Cardiac muscle cell (in vitro differentiated cells and primary cell): ENCODE results near the gene GNB2. TPM values are rescaled to one million over a fixed set of nuclear protein-coding genes. Genes with fewer than 3 reads are reported as not detected.
"Not testable (repeated sequence)": the region's sequence is repeated elsewhere in the genome, so short reads cannot be mapped to it uniquely, and the experiment has no call there.

Experiments used
- DNase-seq, 2 donors: peaks; one replicate each; pipeline versions ENCODE4 v3.0.0 to v3.0.0-alpha.2; 2010 to 2017; ENCODE audit warnings: low read depth in 1 of 2, low spot score in 1 of 2
- H3K27ac ChIP-seq: fragments of 200-600 bp; sonication (generic); 2 replicates; pipeline ENCODE4 v1.5.1; 2016
- H3K27me3 ChIP-seq: fragments of 200-600 bp; sonication (generic); 2 replicates; pipeline ENCODE4 v1.6.0; 2016; ENCODE audit warnings: control low read depth
- H3K36me3 ChIP-seq: fragments of 200-600 bp; sonication (generic); 2 replicates; pipeline ENCODE4 v1.5.1; 2016; ENCODE audit warnings: control low read depth
- H3K4me1 ChIP-seq: fragments of 200-600 bp; sonication (generic); 2 replicates; pipeline ENCODE4 v1.8.1; 2017; ENCODE audit warnings: low read depth, mild to moderate bottlenecking, mixed run types
- H3K4me3 ChIP-seq: fragments of 200-600 bp; sonication (generic); 2 replicates; pipeline ENCODE4 v1.5.1; 2016; ENCODE audit warnings: mild to moderate bottlenecking
- H3K9me3 ChIP-seq: fragments of 200-600 bp; sonication (generic); 2 replicates; pipeline ENCODE4 v1.5.1; 2017; ENCODE audit warnings: low read depth, mild to moderate bottlenecking, control low read depth
- polyA plus RNA-seq: library from polyadenylated mRNA; unstranded; fragments of >200 nt; fragmentation: Nextera tagmentation; extraction: Ambion mirVana; gene quantifications from 2 replicates; pipeline ENCODE4 v1.2.1, GENCODE V29; 2016
- total RNA-seq: library from RNA; depleted of rRNA; stranded (reverse); fragments of >200 nt; gene quantifications from 2 replicates; pipeline ENCODE4 v1.2.3, GENCODE V29; 2016
- TF ChIP-seq, protein P1 (sequence below): IDR thresholded peaks from 2 replicates; pipeline ENCODE4 v1.5.1; 2012; ENCODE audit warnings: low read depth, mild to moderate bottlenecking, low read length

The GNB2 gene
- total and polyA plus RNA-seq, 2 experiments from 2014 or later: 234 to 241 TPM

DNA sequence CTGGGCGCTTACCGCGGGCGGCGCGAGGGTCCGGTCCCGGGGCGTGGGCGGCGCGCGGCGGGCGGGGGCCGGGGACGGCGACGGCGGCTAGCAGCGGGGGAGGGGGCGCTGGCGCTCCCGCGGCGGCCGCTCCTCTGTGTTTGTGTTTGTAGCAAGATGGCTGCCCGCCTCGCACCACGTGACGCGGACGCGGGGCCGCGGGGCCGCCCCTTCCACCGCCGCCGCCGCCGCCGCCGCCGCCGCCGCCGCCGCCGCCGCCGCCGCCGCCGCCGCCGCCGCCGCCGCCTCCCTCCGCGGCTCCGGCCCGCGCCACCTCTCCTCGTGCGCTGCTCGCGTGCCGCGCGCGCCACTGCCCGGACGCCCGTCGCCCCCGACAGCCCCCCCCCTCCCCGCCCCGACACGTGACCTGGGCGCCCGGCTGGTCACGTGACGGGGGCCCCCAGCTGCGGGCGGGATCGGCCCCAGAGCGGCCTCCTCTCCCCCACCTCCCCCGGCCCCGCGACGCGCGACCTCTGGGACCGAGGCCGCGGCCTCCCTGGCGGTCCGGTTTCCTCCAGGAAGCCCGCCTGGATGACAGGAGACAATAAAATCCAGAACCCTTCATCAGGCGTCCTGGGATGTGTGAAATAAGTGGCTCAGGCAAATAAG, 20.7 kb downstream of the GNB2 start, which contains the start of gene GIGYF1:
Gene GIGYF1, minus strand, starts transcription at position 153 of the 648 bp plus-strand sequence. CDS start 6,012 bp downstream, outside the sequence.
- Histone ChIP-seq H3K36me3 (no peaks in the 10 kb centered on the region), H3K4me1 (peaks cover 16% of the 10 kb centered on the region), H3K27me3 (no peaks in the 10 kb centered on the region), H3K4me3 (peak within 1 kb of the TSS; percentile 95), H3K27ac (peak within 1 kb of the TSS; percentile 93), H3K9me3 (no peaks in the 10 kb centered on the region)
- DNase-seq: peak; percentile 72 to 86
- TF ChIP-seq, protein P1, sequence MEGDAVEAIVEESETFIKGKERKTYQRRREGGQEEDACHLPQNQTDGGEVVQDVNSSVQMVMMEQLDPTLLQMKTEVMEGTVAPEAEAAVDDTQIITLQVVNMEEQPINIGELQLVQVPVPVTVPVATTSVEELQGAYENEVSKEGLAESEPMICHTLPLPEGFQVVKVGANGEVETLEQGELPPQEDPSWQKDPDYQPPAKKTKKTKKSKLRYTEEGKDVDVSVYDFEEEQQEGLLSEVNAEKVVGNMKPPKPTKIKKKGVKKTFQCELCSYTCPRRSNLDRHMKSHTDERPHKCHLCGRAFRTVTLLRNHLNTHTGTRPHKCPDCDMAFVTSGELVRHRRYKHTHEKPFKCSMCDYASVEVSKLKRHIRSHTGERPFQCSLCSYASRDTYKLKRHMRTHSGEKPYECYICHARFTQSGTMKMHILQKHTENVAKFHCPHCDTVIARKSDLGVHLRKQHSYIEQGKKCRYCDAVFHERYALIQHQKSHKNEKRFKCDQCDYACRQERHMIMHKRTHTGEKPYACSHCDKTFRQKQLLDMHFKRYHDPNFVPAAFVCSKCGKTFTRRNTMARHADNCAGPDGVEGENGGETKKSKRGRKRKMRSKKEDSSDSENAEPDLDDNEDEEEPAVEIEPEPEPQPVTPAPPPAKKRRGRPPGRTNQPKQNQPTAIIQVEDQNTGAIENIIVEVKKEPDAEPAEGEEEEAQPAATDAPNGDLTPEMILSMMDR: no peak

DNA sequence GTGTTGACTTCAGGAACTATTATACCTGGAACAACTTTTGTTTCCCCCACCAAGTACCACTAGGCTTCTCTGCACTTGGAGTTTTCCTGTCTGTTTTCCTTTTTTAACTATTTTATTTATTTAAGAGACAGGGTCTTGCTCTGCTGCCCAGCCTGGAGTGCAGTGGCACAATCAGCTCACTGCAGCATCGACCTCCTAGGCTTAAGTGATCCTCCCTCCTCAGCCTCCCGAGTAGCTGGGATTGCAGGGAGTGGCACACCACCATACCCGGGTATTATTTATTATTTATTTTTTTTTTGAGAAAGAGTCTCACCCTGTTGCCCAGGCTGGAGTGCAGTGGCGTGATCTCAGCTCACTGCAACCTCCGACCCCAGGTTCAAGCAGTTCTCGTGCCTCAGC, 22.6 kb downstream of the GNB2 start:
- Histone ChIP-seq H3K4me3 (no peak overlapping the region), H3K27me3 (no peaks in the 10 kb centered on the region), H3K27ac (no peak overlapping the region), H3K4me1 (peaks cover 16% of the 10 kb centered on the region), H3K36me3 (no peaks in the 10 kb centered on the region), H3K9me3 (no peaks in the 10 kb centered on the region)
- no peak for DNase-seq
- TF ChIP-seq, protein P1: no peak

DNA sequence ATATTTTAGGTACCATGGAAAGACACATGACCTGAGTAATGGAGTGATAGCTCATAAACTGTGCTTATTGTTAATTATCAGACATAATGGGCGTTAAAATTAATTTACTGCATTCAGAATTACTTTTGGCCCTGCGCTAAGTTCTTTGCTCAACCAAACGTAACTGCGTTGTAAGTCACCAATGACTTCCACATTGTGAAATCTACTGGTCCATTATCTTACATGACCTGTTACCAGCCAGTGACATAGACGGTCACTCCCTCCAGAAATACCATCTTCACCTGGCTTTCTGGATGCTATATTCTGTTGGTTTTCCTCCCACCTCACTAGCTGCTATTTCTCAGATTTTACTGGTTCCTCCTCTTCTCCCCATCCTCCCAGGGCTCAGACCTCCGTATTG, 25.5 kb downstream of the GNB2 start:
- no peaks in the 10 kb centered on the region for H3K36me3 ChIP-seq

DNA sequence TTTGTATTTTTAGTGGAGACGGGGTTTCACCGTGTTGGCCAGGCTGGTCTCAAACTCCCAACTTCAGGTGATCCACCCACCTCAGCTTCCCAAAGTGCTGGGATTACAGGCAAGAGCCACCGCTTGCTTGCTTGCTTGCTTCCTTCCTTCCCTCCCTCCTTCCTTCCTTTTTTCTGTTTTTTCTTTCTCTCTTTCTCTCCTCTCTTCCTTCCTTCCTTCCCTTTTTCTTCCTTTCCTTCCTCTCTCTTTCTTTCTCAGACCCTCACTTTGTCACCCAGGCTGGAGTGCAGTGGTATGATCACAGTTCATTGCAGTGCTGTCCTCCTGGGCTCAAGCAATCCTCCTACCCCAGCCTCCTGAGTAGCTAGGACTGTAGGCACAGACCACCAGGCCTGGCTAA, 27.5 kb downstream of the GNB2 start:
- H3K27me3 ChIP-seq, H3K4me3 ChIP-seq, H3K4me1 ChIP-seq, H3K36me3 ChIP-seq, DNase-seq, H3K9me3 ChIP-seq, H3K27ac ChIP-seq: not testable (repeated sequence)

More for the DNA sequence above, 25.5 kb downstream of the GNB2 start:
- TF ChIP-seq, protein P1: no peak
- H3K27ac ChIP-seq: no peak overlapping the region
- H3K4me1 ChIP-seq: no peaks in the 10 kb centered on the region
- no peaks in the 10 kb centered on the region for H3K27me3 ChIP-seq
- DNase-seq: no peak
- H3K9me3 ChIP-seq: no peaks in the 10 kb centered on the region
- H3K4me3 ChIP-seq: no peak overlapping the region

DNA sequence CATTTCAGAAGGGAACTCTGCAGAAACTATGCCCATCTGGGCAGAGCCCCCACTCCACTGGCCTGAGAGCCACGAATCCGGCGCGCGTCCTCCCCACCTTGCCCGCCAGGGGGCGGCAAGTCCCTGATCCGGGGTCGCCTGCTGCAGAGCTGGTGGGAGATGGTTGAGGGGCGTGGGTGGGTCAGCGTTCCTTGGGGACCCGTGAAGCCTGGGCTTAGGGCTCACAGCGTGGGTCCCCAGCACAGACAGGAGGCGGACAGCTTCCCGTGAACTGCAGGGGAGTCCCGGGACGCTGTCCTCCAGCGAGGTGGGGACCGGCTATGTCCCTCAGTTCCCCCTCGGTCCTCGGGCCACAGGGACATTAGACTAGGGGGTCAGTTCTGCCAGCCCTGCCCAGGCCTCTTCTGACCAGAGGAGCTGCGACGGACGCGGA, 31.8 kb downstream of the GNB2 start:
- Histone ChIP-seq H3K27ac (peak overlapping the region; percentile 75), H3K36me3 (no peaks in the 10 kb centered on the region), H3K4me3 (peak overlapping the region; percentile 79), H3K9me3 (no peaks in the 10 kb centered on the region), H3K27me3 (no peaks in the 10 kb centered on the region), H3K4me1 (peaks cover 10% of the 10 kb centered on the region)
- DNase-seq: peak; percentile 76 to 87
- TF ChIP-seq, protein P1: peak; percentile 88
